Measurements from ENCODE around the gene KCTD6.

DNA sequence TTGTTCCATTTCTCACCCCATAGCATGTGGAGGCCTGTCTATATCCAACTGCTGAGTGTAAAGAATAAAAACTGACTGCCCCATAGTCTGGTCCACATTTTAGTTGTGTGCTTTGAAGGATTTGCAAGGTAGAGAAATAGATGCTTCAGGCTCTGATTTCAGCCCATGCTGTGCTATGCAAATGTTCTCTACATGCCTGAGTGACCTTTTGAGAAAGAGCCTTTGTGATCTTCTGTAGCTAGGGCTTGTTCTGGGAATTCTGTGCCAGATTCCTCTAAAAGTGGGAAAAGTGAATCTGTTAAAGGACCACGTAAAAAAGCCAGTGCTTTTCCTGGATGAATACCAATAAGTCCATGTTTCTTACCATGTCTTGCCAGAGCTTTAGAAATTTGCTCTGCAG is 5.2 kb downstream of the KCTD6 start:
- TF ChIP-seq, protein P1, sequence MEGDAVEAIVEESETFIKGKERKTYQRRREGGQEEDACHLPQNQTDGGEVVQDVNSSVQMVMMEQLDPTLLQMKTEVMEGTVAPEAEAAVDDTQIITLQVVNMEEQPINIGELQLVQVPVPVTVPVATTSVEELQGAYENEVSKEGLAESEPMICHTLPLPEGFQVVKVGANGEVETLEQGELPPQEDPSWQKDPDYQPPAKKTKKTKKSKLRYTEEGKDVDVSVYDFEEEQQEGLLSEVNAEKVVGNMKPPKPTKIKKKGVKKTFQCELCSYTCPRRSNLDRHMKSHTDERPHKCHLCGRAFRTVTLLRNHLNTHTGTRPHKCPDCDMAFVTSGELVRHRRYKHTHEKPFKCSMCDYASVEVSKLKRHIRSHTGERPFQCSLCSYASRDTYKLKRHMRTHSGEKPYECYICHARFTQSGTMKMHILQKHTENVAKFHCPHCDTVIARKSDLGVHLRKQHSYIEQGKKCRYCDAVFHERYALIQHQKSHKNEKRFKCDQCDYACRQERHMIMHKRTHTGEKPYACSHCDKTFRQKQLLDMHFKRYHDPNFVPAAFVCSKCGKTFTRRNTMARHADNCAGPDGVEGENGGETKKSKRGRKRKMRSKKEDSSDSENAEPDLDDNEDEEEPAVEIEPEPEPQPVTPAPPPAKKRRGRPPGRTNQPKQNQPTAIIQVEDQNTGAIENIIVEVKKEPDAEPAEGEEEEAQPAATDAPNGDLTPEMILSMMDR (IDR thresholded peaks at IDR 0.05), result no peak
- TF ChIP-seq POLR2A (IDR thresholded peaks at IDR 0.05; ENCODE audit: low read depth) (no peak), EP300 (IDR thresholded peaks at IDR 0.05) (no peak)

Measured in esophagus muscularis mucosa (tissue), 4 donors.